ENCODE measurements around the gene ADAMTS16. TPM values are rescaled to one million over a fixed set of nuclear protein-coding genes. Genes with fewer than 3 reads are reported as not detected.

The ADAMTS16 gene
- total and polyA plus RNA-seq, 10 donors: not detected

DNA sequence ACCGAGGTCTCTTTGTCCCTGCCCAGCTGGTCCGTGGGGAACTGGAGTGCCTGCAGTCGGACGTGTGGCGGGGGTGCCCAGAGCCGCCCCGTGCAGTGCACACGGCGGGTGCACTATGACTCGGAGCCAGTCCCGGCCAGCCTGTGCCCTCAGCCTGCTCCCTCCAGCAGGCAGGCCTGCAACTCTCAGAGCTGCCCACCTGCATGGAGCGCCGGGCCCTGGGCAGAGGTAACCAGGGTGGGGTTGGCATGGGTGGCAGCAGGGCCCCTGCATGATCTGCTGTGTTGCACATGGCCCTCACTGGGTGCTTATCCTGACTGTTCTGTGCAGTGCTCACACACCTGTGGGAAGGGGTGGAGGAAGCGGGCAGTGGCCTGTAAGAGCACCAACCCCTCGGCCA is 163.1 kb downstream of the ADAMTS16 start:
- DNase-seq: no peak
- TF ChIP-seq CTCF (IDR thresholded peaks at IDR 0.05 in 8 of 11, conservative IDR thresholded peaks at IDR 0.05 in 3 of 11) (no peak), POLR2A (IDR thresholded peaks at IDR 0.05) (no peak), POLR2AphosphoS5 (IDR thresholded peaks at IDR 0.05) (no peak)
- WGBS, 5 donors: 92 to 98% (median 95%) methylated on average over 13 to 15 of the region's 15 CpGs
- Histone ChIP-seq H3K4me1 (no peaks in the 10 kb centered on the region), H3K36me3 (no peaks in the 10 kb centered on the region), H3K9me3 (peaks cover 0 to 42% (median 23%) of the 10 kb centered on the region in 8 donors), H3K27ac (no peak overlapping the region), H3K4me3 (no peak overlapping the region), H3K27me3 (replicated peaks in 1 of 7) (no peaks in the 10 kb centered on the region)
- intact Hi-C loops (cut with DNase I; ENCODE audit: low total_unique reads): no loop called here

DNA sequence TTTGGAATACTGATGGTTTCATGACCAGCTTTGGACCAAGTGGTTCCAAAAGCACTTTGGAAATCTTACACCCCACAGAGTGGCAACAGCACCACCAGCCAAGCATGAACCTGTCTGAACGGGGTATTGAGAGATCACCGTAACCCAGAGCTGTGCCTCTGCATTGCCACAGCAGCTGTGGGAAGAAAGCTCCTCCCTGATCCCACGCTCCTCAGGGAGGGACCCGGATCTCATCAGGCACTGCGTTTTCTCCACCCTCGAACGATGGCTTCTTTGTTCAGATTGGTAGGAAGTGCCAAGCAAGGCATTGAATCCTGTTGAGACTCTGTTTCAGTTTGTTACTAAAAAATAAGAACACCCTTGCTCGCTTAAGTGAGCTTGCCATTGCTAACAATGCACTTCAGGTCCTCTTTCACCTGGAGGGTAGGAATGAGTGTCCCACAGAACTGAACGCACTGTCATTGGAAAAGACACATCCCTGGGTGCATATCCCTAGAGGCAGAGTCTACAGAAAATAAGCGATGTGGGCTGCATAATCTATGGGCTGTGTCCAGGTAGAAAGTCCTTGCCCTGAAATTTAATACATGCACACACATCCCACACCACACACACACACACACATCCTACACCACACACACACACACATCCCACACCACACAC is 164.4 kb downstream of the ADAMTS16 start:
- no peak for DNase-seq
- Histone ChIP-seq H3K4me1 (no peaks in the 10 kb centered on the region), H3K36me3 (no peaks in the 10 kb centered on the region), H3K27ac (no peak overlapping the region), H3K9me3 (peaks cover 0 to 38% (median 23%) of the 10 kb centered on the region in 8 donors), H3K27me3 (replicated peaks in 1 of 7) (no peaks in the 10 kb centered on the region), H3K4me3 (no peak overlapping the region)
- TF ChIP-seq POLR2A (IDR thresholded peaks at IDR 0.05): no peak
- no peak for TF ChIP-seq POLR2AphosphoS5 (IDR thresholded peaks at IDR 0.05)
- no peak for TF ChIP-seq CTCF (IDR thresholded peaks at IDR 0.05 in 8 of 11, conservative IDR thresholded peaks at IDR 0.05 in 3 of 11)
- intact Hi-C loops (cut with DNase I; ENCODE audit: low total_unique reads): no loop called here
- 56 to 82% (median 62%) methylated on average over 10 of the region's 10 CpGs for WGBS, 5 donors

- TF ChIP-seq POLR2AphosphoS5 (IDR thresholded peaks at IDR 0.05) (no peak), CTCF (IDR thresholded peaks at IDR 0.05 in 8 of 11, conservative IDR thresholded peaks at IDR 0.05 in 3 of 11) (no peak), POLR2A (IDR thresholded peaks at IDR 0.05) (no peak)
- no peaks in the 10 kb centered on the region for H3K36me3 ChIP-seq
- intact Hi-C loops (cut with DNase I; ENCODE audit: low total_unique reads): no loop called here
- no peak for DNase-seq
- no peaks in the 10 kb centered on the region for H3K27me3 ChIP-seq (replicated peaks in 1 of 7)
- peaks cover 0 to 26% (median 16%) of the 10 kb centered on the region in 8 donors for H3K9me3 ChIP-seq
- H3K27ac ChIP-seq: no peak overlapping the region
- 74 to 88% (median 83%) methylated on average over 7 of the region's 7 CpGs for WGBS, 5 donors
- no peaks in the 10 kb centered on the region for H3K4me1 ChIP-seq
- no peak overlapping the region for H3K4me3 ChIP-seq
Measured at GRCh38 chr5:5306696-5307095, 166.6 kb downstream of the ADAMTS16 start.

- 83 to 91% (median 86%) methylated on average over 5 of the region's 5 CpGs for WGBS, 5 donors
- DNase-seq: no peak
- H3K36me3 ChIP-seq: no peaks in the 10 kb centered on the region
Measured at GRCh38 chr5:5308319-5308718, 168.2 kb downstream of the ADAMTS16 start.

More at GRCh38 chr5:5308319-5308718, 168.2 kb downstream of the ADAMTS16 start:
- Histone ChIP-seq H3K4me3 (no peak overlapping the region), H3K4me1 (no peaks in the 10 kb centered on the region), H3K27ac (no peak overlapping the region), H3K27me3 (replicated peaks in 1 of 7) (no peaks in the 10 kb centered on the region), H3K9me3 (peaks cover 0 to 10% (median 2%) of the 10 kb centered on the region in 8 donors)
- intact Hi-C loops (cut with DNase I; ENCODE audit: low total_unique reads): no loop called here
- TF ChIP-seq POLR2AphosphoS5 (IDR thresholded peaks at IDR 0.05) (no peak), POLR2A (IDR thresholded peaks at IDR 0.05) (no peak), CTCF (IDR thresholded peaks at IDR 0.05 in 8 of 11, conservative IDR thresholded peaks at IDR 0.05 in 3 of 11) (no peak)
